Measurements from ENCODE around the gene GJB4.

Gene GJB4

DNA sequence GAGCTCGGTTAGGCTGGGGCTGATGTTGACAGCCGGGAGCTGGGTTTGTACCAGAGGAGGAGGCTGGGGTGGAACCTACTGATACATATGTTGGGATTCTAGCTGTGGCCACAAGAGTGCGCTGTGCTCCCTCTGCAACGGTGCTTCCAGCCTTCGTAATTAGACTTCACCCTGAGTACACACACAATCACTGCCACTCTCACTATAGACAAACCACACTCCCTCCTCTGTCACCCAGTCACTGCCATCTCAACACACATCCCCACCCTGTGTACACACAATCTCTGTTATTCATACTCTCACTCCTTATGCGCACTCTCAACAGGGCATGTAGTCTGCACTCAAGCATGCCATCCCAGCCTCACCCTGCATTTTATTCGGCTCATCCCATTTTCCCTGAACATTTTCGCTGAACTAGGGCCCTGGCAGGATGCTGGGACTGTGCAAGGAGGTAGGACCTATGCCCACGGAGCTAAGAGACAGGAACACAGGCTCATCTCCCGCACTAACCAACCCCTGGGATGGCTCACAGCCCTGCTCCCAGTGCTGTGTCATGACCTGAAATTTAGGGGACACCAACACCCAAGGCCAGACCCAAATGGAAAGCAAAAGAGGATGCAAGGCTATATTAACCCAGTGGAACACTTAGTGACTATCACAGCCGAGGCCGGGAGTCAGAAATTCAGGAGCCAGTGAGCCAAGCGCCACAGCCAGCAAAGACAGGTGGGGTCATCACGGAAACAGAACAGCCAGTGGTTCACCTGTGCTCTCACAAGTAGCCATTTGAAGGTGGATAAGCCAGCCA is 27.2 kb downstream of the GJB4 start:
- H3K4me2 ChIP-seq (ENCODE audit: low read length), result no peak overlapping the region
- H3K9me2 ChIP-seq (replicated peaks; ENCODE audit: control insufficient read depth, low read length), result no peaks in the 10 kb centered on the region
- H4K20me1 ChIP-seq (ENCODE audit: control insufficient read depth, insufficient read depth, low read depth, low read length), result no peaks in the 10 kb centered on the region
- no peak overlapping the region for H3K27ac ChIP-seq (ENCODE audit: low read depth, low read length)
- H3K79me2 ChIP-seq (ENCODE audit: control insufficient read depth, low read length), result no peaks in the 10 kb centered on the region
- peaks cover 8% of the 10 kb centered on the region; the same call in 1 of the 2 replicates for H3K27me3 ChIP-seq (ENCODE audit: control insufficient read depth, low read length)
- no peaks in the 10 kb centered on the region for H3F3A ChIP-seq (ENCODE audit: control insufficient read depth, insufficient read depth)
- H3K4me3 ChIP-seq (ENCODE audit: low read length), result no peak overlapping the region
- no peaks in the 10 kb centered on the region for H3K36me3 ChIP-seq (ENCODE audit: control insufficient read depth, low read length)
- no peaks in the 10 kb centered on the region for H3K4me1 ChIP-seq (ENCODE audit: control insufficient read depth, low read length)
- TF ChIP-seq, protein P1, sequence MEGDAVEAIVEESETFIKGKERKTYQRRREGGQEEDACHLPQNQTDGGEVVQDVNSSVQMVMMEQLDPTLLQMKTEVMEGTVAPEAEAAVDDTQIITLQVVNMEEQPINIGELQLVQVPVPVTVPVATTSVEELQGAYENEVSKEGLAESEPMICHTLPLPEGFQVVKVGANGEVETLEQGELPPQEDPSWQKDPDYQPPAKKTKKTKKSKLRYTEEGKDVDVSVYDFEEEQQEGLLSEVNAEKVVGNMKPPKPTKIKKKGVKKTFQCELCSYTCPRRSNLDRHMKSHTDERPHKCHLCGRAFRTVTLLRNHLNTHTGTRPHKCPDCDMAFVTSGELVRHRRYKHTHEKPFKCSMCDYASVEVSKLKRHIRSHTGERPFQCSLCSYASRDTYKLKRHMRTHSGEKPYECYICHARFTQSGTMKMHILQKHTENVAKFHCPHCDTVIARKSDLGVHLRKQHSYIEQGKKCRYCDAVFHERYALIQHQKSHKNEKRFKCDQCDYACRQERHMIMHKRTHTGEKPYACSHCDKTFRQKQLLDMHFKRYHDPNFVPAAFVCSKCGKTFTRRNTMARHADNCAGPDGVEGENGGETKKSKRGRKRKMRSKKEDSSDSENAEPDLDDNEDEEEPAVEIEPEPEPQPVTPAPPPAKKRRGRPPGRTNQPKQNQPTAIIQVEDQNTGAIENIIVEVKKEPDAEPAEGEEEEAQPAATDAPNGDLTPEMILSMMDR (IDR thresholded peaks at IDR 0.05; ENCODE audit: low read depth, low read length, poor library complexity, severe bottlenecking), result peak; percentile 87
- no peak for TF ChIP-seq EZH2phosphoT487 (IDR thresholded peaks at IDR 0.05; ENCODE audit: borderline replicate concordance, low read length)
- no peaks in the 10 kb centered on the region for H3K9me3 ChIP-seq (ENCODE audit: control insufficient read depth, insufficient read depth, low read length)

DNA sequence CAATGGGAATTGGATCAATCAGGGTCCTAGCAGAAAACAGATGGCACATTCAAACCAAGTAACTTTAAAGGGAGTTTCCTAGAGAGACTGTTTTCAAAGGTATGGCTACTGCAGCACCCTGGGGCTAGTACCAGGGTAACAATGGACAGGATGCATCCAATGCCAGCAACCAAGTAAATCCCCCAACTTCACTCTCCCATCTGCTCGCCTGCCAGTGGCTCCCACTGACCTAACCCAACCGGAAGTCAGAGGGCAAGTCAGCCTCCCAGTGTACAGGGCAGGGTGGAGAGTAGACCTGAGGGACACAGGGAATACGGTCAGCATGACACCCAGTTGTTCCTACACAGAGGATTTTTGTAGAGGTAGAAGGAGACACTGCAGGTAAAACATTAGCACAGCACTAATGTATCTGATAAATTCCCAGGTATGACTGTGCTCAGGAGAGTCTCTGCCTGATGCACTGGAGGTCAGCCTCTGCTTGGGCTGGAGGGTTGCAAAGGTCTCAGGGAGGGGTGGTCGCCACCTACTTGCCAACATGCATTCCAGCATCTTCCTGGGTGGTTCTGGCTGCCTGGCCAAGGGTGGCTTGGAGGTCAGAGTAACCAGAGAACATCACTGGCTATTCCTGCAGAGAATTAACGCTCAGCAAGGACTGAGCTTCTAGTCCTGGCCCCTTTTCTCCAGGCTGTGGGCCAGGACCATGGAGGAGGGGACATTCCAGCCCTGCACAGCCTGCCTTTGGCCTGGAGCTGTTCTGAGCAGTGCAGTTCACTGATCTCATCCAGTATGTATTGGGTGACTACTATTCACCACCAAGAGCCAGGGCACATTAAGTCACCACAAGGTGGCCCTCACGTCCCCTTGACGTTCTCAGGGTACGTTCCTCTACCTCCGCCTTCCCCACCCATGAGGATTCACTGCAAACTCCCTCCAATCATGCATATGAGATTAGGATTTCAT is 28.2 kb downstream of the GJB4 start:
- Histone ChIP-seq H4K20me1 (ENCODE audit: control insufficient read depth, insufficient read depth, low read depth, low read length) (no peaks in the 10 kb centered on the region), H3K9me3 (ENCODE audit: control insufficient read depth, insufficient read depth, low read length) (no peaks in the 10 kb centered on the region), H3K4me1 (ENCODE audit: control insufficient read depth, low read length) (no peaks in the 10 kb centered on the region), H3K36me3 (ENCODE audit: control insufficient read depth, low read length) (no peaks in the 10 kb centered on the region), H3K4me3 (ENCODE audit: low read length) (no peak overlapping the region), H3K27ac (ENCODE audit: low read depth, low read length) (no peak overlapping the region), H3K9me2 (replicated peaks; ENCODE audit: control insufficient read depth, low read length) (no peaks in the 10 kb centered on the region), H3K79me2 (ENCODE audit: control insufficient read depth, low read length) (no peaks in the 10 kb centered on the region), H3K4me2 (ENCODE audit: low read length) (no peak overlapping the region), H3K27me3 (ENCODE audit: control insufficient read depth, low read length) (peaks cover 15% of the 10 kb centered on the region; the same call in 1 of the 2 replicates), H3F3A (ENCODE audit: control insufficient read depth, insufficient read depth) (no peaks in the 10 kb centered on the region)
- no peak for TF ChIP-seq EZH2phosphoT487 (IDR thresholded peaks at IDR 0.05; ENCODE audit: borderline replicate concordance, low read length)
- TF ChIP-seq, protein P1 (IDR thresholded peaks at IDR 0.05; ENCODE audit: low read depth, low read length, poor library complexity, severe bottlenecking), result peak; percentile 62

DNA sequence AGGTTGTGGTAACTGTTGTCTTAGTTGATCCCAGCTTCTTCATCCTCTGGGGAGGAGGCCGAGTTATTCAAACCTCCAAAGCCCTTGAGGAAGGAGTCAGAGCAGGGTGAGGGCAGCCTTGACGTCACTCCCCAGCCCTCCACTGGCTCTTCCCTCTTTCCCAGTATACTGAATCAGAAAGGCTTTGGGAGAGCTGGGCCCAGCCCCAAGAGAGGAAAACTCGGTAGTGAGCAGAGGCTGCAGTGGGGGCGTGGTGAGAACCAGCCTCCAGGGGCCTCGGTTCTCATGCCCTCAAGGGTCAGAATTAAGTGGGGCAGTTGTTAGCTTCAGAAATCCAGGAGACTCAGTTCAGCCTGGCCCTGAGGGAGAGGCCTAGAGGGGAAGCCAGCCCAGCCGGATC is 31.4 kb downstream of the GJB4 start:
- Histone ChIP-seq H3K27me3 (ENCODE audit: control insufficient read depth, low read length) (peaks cover 15% of the 10 kb centered on the region; the same call in 1 of the 2 replicates), H3K9me2 (replicated peaks; ENCODE audit: control insufficient read depth, low read length) (no peaks in the 10 kb centered on the region), H4K20me1 (ENCODE audit: control insufficient read depth, insufficient read depth, low read depth, low read length) (no peaks in the 10 kb centered on the region), H3K27ac (ENCODE audit: low read depth, low read length) (no peak overlapping the region), H3F3A (ENCODE audit: control insufficient read depth, insufficient read depth) (no peaks in the 10 kb centered on the region), H3K4me3 (ENCODE audit: low read length) (no peak overlapping the region), H3K4me1 (ENCODE audit: control insufficient read depth, low read length) (no peaks in the 10 kb centered on the region), H3K36me3 (ENCODE audit: control insufficient read depth, low read length) (no peaks in the 10 kb centered on the region), H3K79me2 (ENCODE audit: control insufficient read depth, low read length) (no peaks in the 10 kb centered on the region), H3K9me3 (ENCODE audit: control insufficient read depth, insufficient read depth, low read length) (no peaks in the 10 kb centered on the region), H3K4me2 (ENCODE audit: low read length) (no peak overlapping the region)
- TF ChIP-seq EZH2phosphoT487 (IDR thresholded peaks at IDR 0.05; ENCODE audit: borderline replicate concordance, low read length), result no peak
- TF ChIP-seq, protein P1 (IDR thresholded peaks at IDR 0.05; ENCODE audit: low read depth, low read length, poor library complexity, severe bottlenecking), result no peak
